Keratinocyte (primary cell): ENCODE results near the gene ZNF787. TPM values are rescaled to one million over a fixed set of nuclear protein-coding genes. Genes with fewer than 3 reads are reported as not detected.

Experiments used
- DNase-seq: peaks from one replicate; pipeline ENCODE4 v3.0.0-alpha.2; 2011; ENCODE audit warnings: low read depth, missing footprints, low spot score
- FAIRE-seq: peaks from 2 replicates; lab custom pipeline; 2011; peaks lifted over from hg19 to GRCh38; lab: Jason Lieb, UNC
- H2AFZ ChIP-seq: 2 replicates; pipeline ENCODE4 v1.6.0; 2012; ENCODE audit warnings: low read length, control low read depth, inconsistent platforms; ENCODE audit not compliant: control insufficient read depth
- H3K27ac ChIP-seq: 2 replicates; pipeline ENCODE4 v1.5.1; 2011; ENCODE audit warnings: low read length; ENCODE audit not compliant: control insufficient read depth, insufficient read depth
- H3K27me3 ChIP-seq: 3 replicates; pipeline ENCODE4 v1.6.0; 2011; ENCODE audit warnings: low read length; ENCODE audit not compliant: control insufficient read depth, insufficient read depth; ENCODE audit errors: extremely low read depth
- H3K36me3 ChIP-seq, 2 experiments: 2 replicates in 1 of 2; 3 replicates in 1 of 2; pipeline ENCODE4 v1.5.1; 2011; ENCODE audit warnings: low read length in 2 of 2, mild to moderate bottlenecking in 1 of 2; ENCODE audit not compliant: control insufficient read depth in 2 of 2, insufficient read depth in 2 of 2; ENCODE audit errors: extremely low read depth in 1 of 2
- H3K4me1 ChIP-seq: 3 replicates; pipeline ENCODE4 v1.5.1; 2011; ENCODE audit warnings: low read length; ENCODE audit not compliant: control insufficient read depth, insufficient read depth; ENCODE audit errors: extremely low read depth
- H3K4me2 ChIP-seq: 3 replicates; pipeline ENCODE4 v1.6.0; 2011; ENCODE audit warnings: low read depth, low read length; ENCODE audit not compliant: control insufficient read depth, insufficient read depth; ENCODE audit errors: extremely low read depth
- H3K4me3 ChIP-seq, 3 experiments: fragments of 200-600 bp in 1 of 3; sonication (generic) in 1 of 3; 2 replicates in 2 of 3; 3 replicates in 1 of 3; pipeline ENCODE4 v1.5.1; 2011 to 2016; ENCODE audit warnings: low read length in 3 of 3, mild to moderate bottlenecking in 3 of 3, control low read depth in 2 of 3, inconsistent platforms in 1 of 3, low read depth in 1 of 3, mixed read lengths in 1 of 3, mixed run types in 1 of 3, moderate library complexity in 1 of 3; ENCODE audit not compliant: control insufficient read depth in 2 of 3, insufficient read depth in 2 of 3; ENCODE audit errors: extremely low read depth in 1 of 3
- H3K79me2 ChIP-seq: 2 replicates; pipeline ENCODE4 v1.6.0; 2012; ENCODE audit warnings: low read length; ENCODE audit not compliant: control insufficient read depth, insufficient read depth
- H3K9ac ChIP-seq: 3 replicates; pipeline ENCODE4 v1.6.0; 2011; ENCODE audit warnings: low read length; ENCODE audit not compliant: control insufficient read depth, insufficient read depth; ENCODE audit errors: extremely low read depth
- H3K9me1 ChIP-seq: 3 replicates; pipeline ENCODE4 v1.6.0; 2011; ENCODE audit warnings: low read length; ENCODE audit not compliant: control insufficient read depth, insufficient read depth; ENCODE audit errors: extremely low read depth
- H3K9me3 ChIP-seq: 2 replicates; pipeline ENCODE4 v1.5.1; 2012; ENCODE audit warnings: low read depth, low read length; ENCODE audit not compliant: control insufficient read depth
- H4K20me1 ChIP-seq: 3 replicates; pipeline ENCODE4 v1.6.0; 2011; ENCODE audit warnings: low read length; ENCODE audit not compliant: control insufficient read depth, insufficient read depth; ENCODE audit errors: extremely low read depth
- CTCF ChIP-seq, 3 experiments: IDR thresholded peaks in 1 of 3; conservative IDR thresholded peaks in 1 of 3; optimal IDR thresholded peaks in 1 of 3; 2 replicates in 2 of 3; 3 replicates in 1 of 3; pipeline versions ENCODE3 to v1.5.1; 2011; ENCODE audit warnings: low read length in 3 of 3, mild to moderate bottlenecking in 3 of 3, moderate library complexity in 2 of 3, control low read depth in 1 of 3, inconsistent platforms in 1 of 3; ENCODE audit not compliant: insufficient read depth in 2 of 3; ENCODE audit errors: extremely low read depth in 1 of 3
- EZH2 ChIP-seq: IDR thresholded peaks from one replicate; pipeline ENCODE4 v1.6.1; 2012; ENCODE audit warnings: inconsistent platforms, mild to moderate bottlenecking, low read length, moderate library complexity
- dilution Hi-C: fragments of 300-500 bp; cut with MboI; formaldehyde crosslinking; loops from one replicate; pipeline ENCODE4 v1.7.0; 2020; ENCODE audit warnings: low sequenced_read_pairs; ENCODE audit not compliant: extremely low pct_ligation_motif_present
- polyA plus RNA-seq, 5 experiments: library from polyadenylated mRNA; depleted of rRNA in 3 of 5; stranded (reverse) in 3 of 5; stranded (forward) in 1 of 5; unstranded in 1 of 5; fragments of >200 nt; gene quantifications; 1 replicate in 1 of 5; 2 replicates in 3 of 5; 3 replicates in 1 of 5; pipeline versions ENCODE4 v1.2.1 to v1.2.3, GENCODE V29; 2011 to 2012; ENCODE audit warnings: missing spikeins in 2 of 5, low read depth in 1 of 5, low replicate concordance in 1 of 5

ZNF787 gene
- polyA plus RNA-seq, 1 donor (not counting 4 experiments of a cell fraction or from before 2014, with no cell fraction given) = 5.6 TPM

DNA sequence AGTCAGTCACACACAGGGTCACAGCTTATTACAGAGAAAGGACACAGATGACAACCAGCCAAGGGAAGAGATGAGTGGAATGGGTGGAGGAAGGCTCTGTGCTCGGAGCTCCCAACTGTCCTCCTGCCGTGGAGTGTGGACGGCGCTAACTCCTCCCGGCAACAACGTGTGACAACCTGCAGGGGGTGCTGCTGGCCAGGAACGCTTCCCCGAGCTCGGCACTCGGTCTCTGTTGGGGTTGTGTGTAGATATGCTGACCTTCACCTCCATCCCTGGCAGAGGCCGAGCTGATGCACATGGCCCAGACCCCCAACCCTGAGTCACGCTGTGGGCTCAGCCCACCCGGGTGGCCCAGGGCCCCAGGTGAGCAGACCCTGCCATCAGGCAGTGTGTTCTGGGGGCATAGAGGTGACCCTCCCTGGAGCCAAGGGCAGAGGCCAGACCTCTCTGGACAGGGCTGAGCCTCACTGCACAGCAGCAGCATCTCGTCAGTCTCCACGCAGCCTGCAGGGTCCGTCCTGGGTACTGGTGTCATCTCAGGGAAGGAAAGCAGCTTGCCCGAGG is 34.1 kb upstream of the ZNF787 start:
- H3K79me2 ChIP-seq = peaks cover 4% of the 10 kb centered on the region
- H3K36me3 ChIP-seq = peaks cover 5 to 6% of the 10 kb centered on the region in 2 experiments
- H3K4me1 ChIP-seq = no peaks in the 10 kb centered on the region
- H3K4me3 ChIP-seq = no peak overlapping the region
- no peak overlapping the region for H2AFZ ChIP-seq
- H4K20me1 ChIP-seq = peaks cover 2% of the 10 kb centered on the region
- H3K27ac ChIP-seq = no peak overlapping the region
- dilution Hi-C loops = no loop called here
- no peak overlapping the region for H3K4me2 ChIP-seq
- H3K9ac ChIP-seq = no peak overlapping the region
- H3K9me1 ChIP-seq = no peaks in the 10 kb centered on the region
- DNase-seq (no peak), FAIRE-seq (no peak)
- H3K9me3 ChIP-seq = no peaks in the 10 kb centered on the region
- H3K27me3 ChIP-seq = no peaks in the 10 kb centered on the region
- TF ChIP-seq EZH2 = no peak
- TF ChIP-seq CTCF (optimal IDR thresholded peaks at IDR 0.05 in 1 of 3, IDR thresholded peaks at IDR 0.05 in 1 of 3, conservative IDR thresholded peaks at IDR 0.05 in 1 of 3; ENCODE audit: extremely low read depth in 1 of 3, insufficient read depth in 2 of 3, low read length in 3 of 3) = peak; percentile 51 to 76 (median 66)

DNA sequence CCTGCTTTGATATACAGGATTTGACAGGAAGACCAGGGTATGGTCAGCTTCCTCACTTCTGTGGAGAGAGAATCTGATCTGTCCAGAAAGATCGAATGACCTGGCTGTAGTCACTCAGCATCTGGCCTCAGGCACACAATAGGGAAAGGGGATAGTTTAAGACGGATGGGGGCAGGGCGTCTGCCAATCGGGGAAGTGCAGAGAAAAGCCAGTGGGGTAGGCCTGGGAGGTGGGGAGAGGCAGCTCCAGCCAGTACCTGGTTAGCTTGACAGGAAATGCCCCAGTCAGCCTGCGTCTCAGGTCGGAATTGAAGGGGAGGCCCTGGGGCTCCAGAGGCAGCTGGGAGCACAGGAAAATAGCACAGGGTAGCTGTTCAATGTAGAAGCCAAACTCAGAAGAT is 32.4 kb upstream of the ZNF787 start:
- no peak overlapping the region for H3K4me3 ChIP-seq
- H3K4me2 ChIP-seq = no peak overlapping the region
- peaks cover 2% of the 10 kb centered on the region for H4K20me1 ChIP-seq
- TF ChIP-seq CTCF (optimal IDR thresholded peaks at IDR 0.05 in 1 of 3, IDR thresholded peaks at IDR 0.05 in 1 of 3, conservative IDR thresholded peaks at IDR 0.05 in 1 of 3; ENCODE audit: extremely low read depth in 1 of 3, insufficient read depth in 2 of 3, low read length in 3 of 3) (no peak), EZH2 (no peak)
- H2AFZ ChIP-seq = no peak overlapping the region
- dilution Hi-C loops = no loop called here
- no peaks in the 10 kb centered on the region for H3K9me3 ChIP-seq
- no peaks in the 10 kb centered on the region for H3K27me3 ChIP-seq
- FAIRE-seq (no peak), DNase-seq (no peak)
- H3K79me2 ChIP-seq = peaks cover 9% of the 10 kb centered on the region
- H3K9ac ChIP-seq = no peak overlapping the region
- no peaks in the 10 kb centered on the region for H3K4me1 ChIP-seq
- peaks cover 7 to 8% of the 10 kb centered on the region in 2 experiments for H3K36me3 ChIP-seq
- H3K9me1 ChIP-seq = no peaks in the 10 kb centered on the region
- H3K27ac ChIP-seq = no peak overlapping the region
